Skeletal muscle tissue (tissue), 4 donors: ENCODE results near the gene AHI1. TPM values are rescaled to one million over a fixed set of nuclear protein-coding genes. Genes with fewer than 3 reads are reported as not detected.

ENCODE experiments used
- H3K27ac ChIP-seq: one replicate; pipeline ENCODE4 v1.7.0; 2013; ENCODE audit warnings: mild to moderate bottlenecking, low read depth, low read length, inconsistent platforms
- H3K27me3 ChIP-seq, 3 donors: one replicate each; pipeline ENCODE4 v1.7.0; 2013; ENCODE audit warnings: low read length in 3 of 3; ENCODE audit not compliant: control insufficient read depth in 3 of 3, insufficient read depth in 3 of 3
- H3K36me3 ChIP-seq, 3 donors: one replicate each; pipeline ENCODE4 v1.7.0; 2013; ENCODE audit warnings: low read length in 3 of 3; ENCODE audit not compliant: control insufficient read depth in 3 of 3, insufficient read depth in 3 of 3
- H3K4me1 ChIP-seq, 3 donors: one replicate each; pipeline ENCODE4 v1.7.0; 2013; ENCODE audit warnings: low read length in 3 of 3, mild to moderate bottlenecking in 3 of 3; ENCODE audit not compliant: control insufficient read depth in 3 of 3, insufficient read depth in 3 of 3
- H3K4me3 ChIP-seq, 3 donors: one replicate each; pipeline ENCODE4 v1.7.0; 2013; ENCODE audit warnings: low read length in 3 of 3
- H3K9ac ChIP-seq, 3 donors: one replicate each; pipeline ENCODE4 v1.7.0; 2013; ENCODE audit warnings: low read length in 3 of 3, mild to moderate bottlenecking in 3 of 3, moderate library complexity in 2 of 3, low read depth in 1 of 3
- H3K9me3 ChIP-seq, 3 donors: one replicate each; pipeline ENCODE4 v1.7.0; 2013; ENCODE audit warnings: low read length in 3 of 3; ENCODE audit not compliant: control insufficient read depth in 3 of 3
- total RNA-seq: library from RNA; depleted of rRNA; stranded (reverse); fragments of >200 nt; gene quantifications from one replicate; pipeline ENCODE4 v1.2.3, GENCODE V29; 2014
- donor health status: Osteomylitis.

Gene AHI1
- 29.7 TPM for total RNA-seq

- peaks cover 4 to 10% (median 7%) of the 10 kb centered on the region in 3 donors for H3K4me1 ChIP-seq
- H3K9me3 ChIP-seq, result no peaks in the 10 kb centered on the region
These were observed at the start of gene AHI1 for GRCh38 chr6:135497412-135498184. TSS of gene AHI1 (minus strand) at chr6:135497740. CDS start at chr6:135492237, 5,503 bp downstream.

DNA sequence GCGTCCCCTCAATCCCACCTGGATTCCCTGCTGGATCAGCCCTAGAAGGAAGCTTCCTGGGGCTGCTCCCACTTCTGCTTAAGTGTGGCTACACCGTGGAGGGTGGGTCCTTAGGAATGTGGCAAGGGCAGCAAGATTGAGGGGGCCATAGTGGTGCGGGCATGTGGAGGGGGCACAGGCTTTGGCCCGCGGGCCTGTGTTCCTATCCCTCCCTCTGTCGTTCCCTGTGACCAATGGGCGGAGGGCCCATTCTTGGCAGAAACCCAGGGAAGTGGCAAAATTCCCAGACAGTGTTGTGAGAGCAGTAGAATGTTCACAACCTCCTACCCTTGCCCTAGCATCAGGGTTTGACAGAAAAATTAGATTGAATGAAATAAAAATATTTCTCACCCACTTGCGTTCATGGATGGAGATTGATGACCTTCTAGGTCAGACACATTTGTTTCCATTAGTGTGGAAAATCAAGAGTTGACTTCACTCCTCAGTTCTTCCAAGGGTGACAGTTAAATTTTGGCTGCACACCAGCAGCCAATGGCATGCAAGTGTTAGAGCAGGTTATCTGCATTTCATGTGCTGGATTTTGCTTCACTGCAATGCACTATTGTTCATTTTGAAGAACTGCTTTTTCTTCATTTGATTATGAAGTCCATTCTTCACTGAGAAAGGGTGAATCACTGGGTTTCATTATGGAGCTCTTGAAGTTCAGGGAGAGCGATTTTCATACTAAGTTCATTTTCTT is 49.3 kb upstream of the AHI1 start:
- no peak overlapping the region for H3K27ac ChIP-seq
- H3K9ac ChIP-seq, result no peak overlapping the region
- no peaks in the 10 kb centered on the region for H3K4me1 ChIP-seq
- H3K36me3 ChIP-seq, result no peaks in the 10 kb centered on the region
- no peaks in the 10 kb centered on the region for H3K9me3 ChIP-seq
- H3K27me3 ChIP-seq, result no peaks in the 10 kb centered on the region
- H3K4me3 ChIP-seq, result no peak overlapping the region

More at GRCh38 chr6:135497412-135498184, at the start of gene AHI1:
- Histone ChIP-seq H3K27ac (peak within 1 kb of the TSS; percentile 94), H3K9ac (peak within 1 kb of the TSS; percentile 83 to 97 (median 88)), H3K36me3 (no peaks in the 10 kb centered on the region), H3K4me3 (peak within 1 kb of the TSS; percentile 80 to 92 (median 85)), H3K27me3 (no peaks in the 10 kb centered on the region)

DNA sequence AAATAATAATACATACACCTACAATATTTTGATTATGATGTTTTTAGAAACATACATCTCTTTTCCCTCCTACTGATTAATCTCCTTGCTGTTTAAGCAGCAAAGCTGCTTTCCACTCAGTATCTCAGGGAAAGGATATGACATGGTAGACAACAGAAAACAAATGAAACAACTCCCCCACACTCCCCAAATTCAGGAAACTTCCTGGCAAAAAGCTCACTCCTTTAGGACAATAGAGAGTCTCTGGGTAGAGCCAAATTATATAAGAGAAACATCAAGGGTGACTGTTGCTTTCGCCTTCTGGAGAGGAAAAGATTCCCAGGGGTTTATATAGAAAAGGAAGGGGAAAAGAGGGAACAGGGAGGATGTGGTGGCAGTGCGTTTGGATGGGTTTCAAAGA is 48.7 kb upstream of the AHI1 start:
- Histone ChIP-seq H3K4me1 (no peaks in the 10 kb centered on the region), H3K9me3 (no peaks in the 10 kb centered on the region), H3K27me3 (no peaks in the 10 kb centered on the region), H3K4me3 (no peak overlapping the region), H3K9ac (no peak overlapping the region), H3K27ac (no peak overlapping the region), H3K36me3 (no peaks in the 10 kb centered on the region)

- Histone ChIP-seq H3K36me3 (no peaks in the 10 kb centered on the region), H3K9ac (no peak overlapping the region), H3K9me3 (no peaks in the 10 kb centered on the region), H3K4me1 (peaks cover 0 to 3% (median 0%) of the 10 kb centered on the region in 3 donors), H3K27me3 (no peaks in the 10 kb centered on the region), H3K27ac (no peak overlapping the region), H3K4me3 (no peak overlapping the region)
These were observed 42.8 kb upstream of the AHI1 start for GRCh38 chr6:135540207-135540840.

- H3K27me3 ChIP-seq, result no peaks in the 10 kb centered on the region
These were observed 40.3 kb upstream of the AHI1 start for GRCh38 chr6:135537741-135538301.

DNA sequence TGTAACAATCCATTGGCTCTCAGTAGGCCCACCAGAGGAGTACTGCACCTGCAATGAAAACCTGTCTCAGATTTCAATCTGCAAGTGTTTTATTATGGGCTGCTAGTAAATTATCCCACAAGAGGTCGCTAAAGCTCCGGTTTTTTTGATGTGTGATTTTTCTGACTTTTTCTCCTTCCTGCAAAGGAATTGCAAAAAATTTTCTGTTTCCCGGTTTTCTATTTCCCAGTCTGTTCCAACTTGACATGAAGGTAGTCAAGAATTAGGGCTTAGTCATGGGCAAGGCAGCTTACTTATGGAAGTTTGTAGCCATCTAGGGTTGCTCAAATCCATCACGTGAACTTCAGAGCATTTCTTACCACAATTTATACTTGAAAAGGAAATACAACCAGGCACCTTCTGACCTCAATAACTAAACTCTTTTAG is 38.5 kb upstream of the AHI1 start:
- H3K4me1 ChIP-seq, result peaks cover 0 to 3% (median 0%) of the 10 kb centered on the region in 3 donors
- no peak overlapping the region for H3K27ac ChIP-seq
- H3K4me3 ChIP-seq, result no peak overlapping the region
- H3K9me3 ChIP-seq, result no peaks in the 10 kb centered on the region
- H3K9ac ChIP-seq, result no peak overlapping the region
- H3K36me3 ChIP-seq, result no peaks in the 10 kb centered on the region
- no peaks in the 10 kb centered on the region for H3K27me3 ChIP-seq

More at GRCh38 chr6:135537741-135538301, 40.3 kb upstream of the AHI1 start:
- Histone ChIP-seq H3K4me3 (no peak overlapping the region), H3K9ac (no peak overlapping the region), H3K36me3 (no peaks in the 10 kb centered on the region), H3K9me3 (no peaks in the 10 kb centered on the region), H3K27ac (no peak overlapping the region), H3K4me1 (peaks cover 0 to 3% (median 0%) of the 10 kb centered on the region in 3 donors)

- H3K9ac ChIP-seq, result no peak overlapping the region
- H3K27me3 ChIP-seq, result no peaks in the 10 kb centered on the region
These were observed 37.3 kb upstream of the AHI1 start for GRCh38 chr6:135534773-135535380.

DNA sequence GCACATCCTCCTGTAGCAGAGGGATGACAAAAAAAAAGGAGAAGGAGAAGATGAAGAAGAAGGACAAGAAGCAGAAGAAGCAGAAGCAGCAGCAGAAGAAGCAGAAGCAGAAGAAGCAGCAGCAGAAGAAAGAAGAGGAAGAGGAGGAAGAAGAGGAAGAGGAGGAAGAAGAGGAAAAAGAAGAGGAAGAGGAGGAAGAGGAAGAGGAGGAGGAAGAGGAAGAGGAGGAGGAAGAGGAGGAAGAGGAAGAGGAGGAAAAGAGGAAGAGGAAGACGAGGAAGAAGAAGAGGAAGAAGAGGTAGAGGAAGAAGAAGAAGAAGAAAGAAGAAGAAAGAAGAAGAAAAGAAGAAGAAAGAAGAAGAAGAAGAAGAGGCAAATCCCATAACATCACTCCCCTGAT is 35.0 kb upstream of the AHI1 start:
- Histone ChIP-seq H3K27me3 (no peaks in the 10 kb centered on the region), H3K4me3 (no peak overlapping the region), H3K4me1 (peaks cover 0 to 3% (median 0%) of the 10 kb centered on the region in 3 donors), H3K9me3 (no peaks in the 10 kb centered on the region), H3K27ac (no peak overlapping the region), H3K9ac (no peak overlapping the region), H3K36me3 (no peaks in the 10 kb centered on the region)

More at GRCh38 chr6:135534773-135535380, 37.3 kb upstream of the AHI1 start:
- Histone ChIP-seq H3K4me3 (no peak overlapping the region), H3K36me3 (no peaks in the 10 kb centered on the region), H3K27ac (no peak overlapping the region), H3K4me1 (peaks cover 0 to 3% (median 0%) of the 10 kb centered on the region in 3 donors), H3K9me3 (no peaks in the 10 kb centered on the region)

DNA sequence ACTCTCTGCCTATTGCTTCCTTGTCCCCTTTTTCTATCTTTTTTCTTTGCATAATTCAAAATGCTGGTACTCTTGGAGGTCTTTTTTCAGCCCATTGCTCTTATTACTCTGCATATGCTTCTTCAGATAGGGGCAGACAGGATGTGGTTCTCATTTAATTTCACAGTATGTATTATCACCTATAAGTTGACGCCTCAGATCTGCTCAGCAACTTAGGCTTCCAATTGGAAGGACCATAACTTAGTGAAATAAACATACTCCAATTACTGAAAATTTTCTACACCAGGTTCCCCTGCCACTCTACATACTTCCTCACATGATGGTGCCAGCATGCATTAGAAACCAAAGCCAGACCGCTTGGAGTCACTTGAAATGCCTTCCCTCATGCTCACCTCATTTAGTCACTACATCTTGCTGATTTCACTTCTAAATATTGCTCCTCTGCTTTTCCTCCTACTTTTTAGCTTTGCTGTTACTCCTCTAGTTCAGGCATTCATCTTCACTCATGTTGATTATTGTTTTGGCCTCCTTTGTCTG is 34.5 kb upstream of the AHI1 start:
- Histone ChIP-seq H3K27ac (no peak overlapping the region), H3K4me1 (peaks cover 0 to 3% (median 0%) of the 10 kb centered on the region in 3 donors), H3K4me3 (no peak overlapping the region), H3K9ac (no peak overlapping the region), H3K27me3 (no peaks in the 10 kb centered on the region), H3K9me3 (no peaks in the 10 kb centered on the region), H3K36me3 (no peaks in the 10 kb centered on the region)
